B cell (primary cell): ENCODE data around the gene DCAF7. TPM values are rescaled to one million over a fixed set of nuclear protein-coding genes. Genes with fewer than 3 reads are reported as not detected.

Experiments
- ATAC-seq: fragments of 200-7000 bp; cut with Tn5 transposase; one replicate; pipeline ENCODE4 v1.10.0; 2021; ENCODE audit warnings: low read depth, mild to moderate bottlenecking, moderate number of reproducible peaks, moderate library complexity
- CTCF ChIA-PET: fragments of 350-600 bp; sonication (Branson Sonifier 250); formaldehyde crosslinking; loops from one replicate; lab custom pipeline; 2021; ENCODE audit warnings: antibody characterized with exemption, inconsistent platforms; lab: Charles Lee
- POLR2A ChIA-PET: fragments of 350-600 bp; sonication (Branson Sonifier 250); formaldehyde crosslinking; loops from one replicate; lab custom pipeline; 2021; ENCODE audit warnings: antibody characterized with exemption; lab: Charles Lee
- DNase-seq: peaks from one replicate; pipeline ENCODE4 v3.0.0; 2013
- H2AFZ ChIP-seq: 2 replicates; pipeline ENCODE4 v1.6.1; 2012; ENCODE audit warnings: mild to moderate bottlenecking, low read depth, low read length; ENCODE audit not compliant: insufficient read depth, poor library complexity, severe bottlenecking
- H3K27ac ChIP-seq, 2 donors: 1 replicate in 1 of 2; 2 replicates in 1 of 2; pipeline ENCODE4 v1.5.1; 2012 to 2013; ENCODE audit warnings: low read length in 2 of 2, mild to moderate bottlenecking in 2 of 2, moderate library complexity in 1 of 2
- H3K27me3 ChIP-seq, 4 experiments: fragments of 200-600 bp in 1 of 4; sonication (generic) in 1 of 4; replicated peaks in 1 of 4; 1 replicate in 2 of 4; 2 replicates in 2 of 4; pipeline versions ENCODE4 v1.6.1 to v1.7.0; 2013 to 2016; ENCODE audit warnings: low read length in 3 of 4, mild to moderate bottlenecking in 2 of 4, mixed read lengths in 1 of 4, moderate library complexity in 1 of 4; ENCODE audit not compliant: insufficient read depth in 4 of 4, control insufficient read depth in 3 of 4; ENCODE audit errors: control extremely low read depth in 1 of 4
- H3K36me3 ChIP-seq, 2 experiments: replicated peaks in 1 of 2; 1 replicate in 1 of 2; 2 replicates in 1 of 2; pipeline versions ENCODE4 v1.6.1 to v1.7.1; 2013; ENCODE audit warnings: low read length in 1 of 2; ENCODE audit not compliant: insufficient read depth in 2 of 2, control insufficient read depth in 1 of 2; ENCODE audit errors: control extremely low read depth in 1 of 2, extremely low read depth in 1 of 2
- H3K4me1 ChIP-seq, 2 donors: fragments of 200-600 bp in 1 of 2; sonication (generic) in 1 of 2; 1 replicate in 1 of 2; 2 replicates in 1 of 2; pipeline versions ENCODE4 v1.5.1 to v1.6.1; 2013 to 2017; ENCODE audit warnings: low read length in 2 of 2; ENCODE audit not compliant: control insufficient read depth in 2 of 2, insufficient read depth in 2 of 2
- H3K4me2 ChIP-seq: replicated peaks from 2 replicates; pipeline ENCODE3; 2012; ENCODE audit warnings: mild to moderate bottlenecking, low read depth, low read length; ENCODE audit not compliant: poor library complexity, severe bottlenecking
- H3K4me3 ChIP-seq, 5 experiments: fragments of 200-600 bp in 1 of 5; sonication (generic) in 1 of 5; 1 replicate in 3 of 5; 2 replicates in 2 of 5; pipeline versions ENCODE4 v1.5.1 to v1.7.0; 2011 to 2016; ENCODE audit warnings: low read length in 4 of 5, mild to moderate bottlenecking in 4 of 5, low read depth in 2 of 5, control low read depth in 1 of 5, moderate library complexity in 1 of 5; ENCODE audit not compliant: insufficient read depth in 1 of 5; ENCODE audit errors: control extremely low read depth in 1 of 5, extremely low read depth in 1 of 5
- H3K79me2 ChIP-seq: fragments of 200-600 bp; sonication (generic); one replicate; pipeline ENCODE4 v1.6.0; 2016; ENCODE audit warnings: low read length; ENCODE audit not compliant: control insufficient read depth, insufficient read depth
- H3K9ac ChIP-seq: fragments of 200-600 bp; sonication (generic); 2 replicates; pipeline ENCODE4 v1.6.1; 2017; ENCODE audit warnings: mild to moderate bottlenecking, low read length, moderate library complexity
- H3K9me3 ChIP-seq, 3 donors: one replicate each; pipeline versions ENCODE4 v1.6.1 to v1.7.1; 2013; ENCODE audit warnings: low read length in 2 of 3; ENCODE audit not compliant: control insufficient read depth in 2 of 3, insufficient read depth in 1 of 3; ENCODE audit errors: control extremely low read depth in 1 of 3
- H4K20me1 ChIP-seq: 2 replicates; pipeline ENCODE4 v1.6.0; 2012; ENCODE audit warnings: mild to moderate bottlenecking, low read length; ENCODE audit not compliant: insufficient read depth, control insufficient read depth, poor library complexity, severe bottlenecking
- H3K27ac Mint-ChIP-seq: one replicate; pipeline ENCODE4 v1.8.0; 2021; ENCODE audit warnings: mixed read lengths
- H3K27me3 Mint-ChIP-seq: one replicate; pipeline ENCODE4 v1.8.0; 2021; ENCODE audit warnings: mixed read lengths
- H3K4me1 Mint-ChIP-seq: one replicate; pipeline ENCODE4 v1.8.0; 2021; ENCODE audit warnings: mixed read lengths
- H3K4me3 Mint-ChIP-seq: one replicate; pipeline ENCODE4 v1.8.0; 2021; ENCODE audit warnings: mixed read lengths
- H3K9me3 Mint-ChIP-seq: one replicate; pipeline ENCODE4 v1.8.0; 2022; ENCODE audit warnings: mixed read lengths; ENCODE audit not compliant: insufficient read depth
- EZH2 ChIP-seq: IDR thresholded peaks from 2 replicates; pipeline ENCODE4 v1.6.1; 2012; ENCODE audit warnings: borderline replicate concordance, low read depth, mild to moderate bottlenecking, moderate library complexity, low read length; ENCODE audit not compliant: insufficient read depth, poor library complexity, severe bottlenecking
- WGBS: methylation state at CpG from one replicate; pipeline ENCODE4 v1.1.5; 2013; ENCODE audit warnings: missing lambda C conversion rate; ENCODE audit not compliant: insufficient coverage; 5-methylcytosine and 5-hydroxymethylcytosine counted together
- intact Hi-C: fragments of 100-400 bp; cut with micrococcal nuclease; formaldehyde crosslinking; loops from one replicate; pipeline ENCODE4 v1.10.0; 2022
- polyA plus RNA-seq: library from polyadenylated mRNA; depleted of rRNA; stranded (reverse); fragments of >200 nt; gene quantifications from 2 replicates; pipeline ENCODE4 v1.2.3, GENCODE V29; 2012
- total RNA-seq, 2 donors: library from RNA; stranded (reverse); fragments of 120-200 nt in 1 of 2; gene quantifications; 1 replicate in 1 of 2; 2 replicates in 1 of 2; pipeline versions ENCODE4 v1.2.3 to v1.2.4, GENCODE V29; 2013 to 2022
- TF ChIP-seq, protein P1 (sequence below): fragments of 200-600 bp; IDR thresholded peaks from one replicate; pipeline ENCODE4 v1.8.0; 2022; ENCODE audit warnings: antibody characterized with exemption, mild to moderate bottlenecking

DCAF7 gene
- total and polyA plus RNA-seq, 2 donors (not counting 1 experiment from before 2014, with no cell fraction given): 55.1 to 84.7 TPM

- Histone ChIP-seq H3K79me2 (no peaks in the 10 kb centered on the region), H3K4me1 (peaks cover 8 to 10% of the 10 kb centered on the region in 2 donors), H3K9me3 (no peaks in the 10 kb centered on the region), H3K27me3 (peaks cover 0 to 15% (median 8%) of the 10 kb centered on the region in 4 experiments), H3K9ac (no peak overlapping the region), H2AFZ (no peak overlapping the region), H3K36me3 (no peaks in the 10 kb centered on the region), H3K27ac (no peak overlapping the region), H4K20me1 (no peaks in the 10 kb centered on the region), H3K4me3 (no peak overlapping the region), H3K4me2 (no peak overlapping the region)
- ChIA-PET CTCF (no interaction called here), POLR2A (no interaction called here)
- Mint-ChIP-seq H3K9me3 (no peaks in the 10 kb centered on the region), H3K4me3 (no peak overlapping the region), H3K27me3 (peaks cover 22% of the 10 kb centered on the region), H3K4me1 (peaks cover 4% of the 10 kb centered on the region), H3K27ac (no peak overlapping the region)
- WGBS: 92% methylated on average over 20 of the region's 20 CpGs
- no peak for DNase-seq
- intact Hi-C loops: no loop called here
- ATAC-seq: no peak
- no peak for TF ChIP-seq EZH2
- TF ChIP-seq, protein P1, sequence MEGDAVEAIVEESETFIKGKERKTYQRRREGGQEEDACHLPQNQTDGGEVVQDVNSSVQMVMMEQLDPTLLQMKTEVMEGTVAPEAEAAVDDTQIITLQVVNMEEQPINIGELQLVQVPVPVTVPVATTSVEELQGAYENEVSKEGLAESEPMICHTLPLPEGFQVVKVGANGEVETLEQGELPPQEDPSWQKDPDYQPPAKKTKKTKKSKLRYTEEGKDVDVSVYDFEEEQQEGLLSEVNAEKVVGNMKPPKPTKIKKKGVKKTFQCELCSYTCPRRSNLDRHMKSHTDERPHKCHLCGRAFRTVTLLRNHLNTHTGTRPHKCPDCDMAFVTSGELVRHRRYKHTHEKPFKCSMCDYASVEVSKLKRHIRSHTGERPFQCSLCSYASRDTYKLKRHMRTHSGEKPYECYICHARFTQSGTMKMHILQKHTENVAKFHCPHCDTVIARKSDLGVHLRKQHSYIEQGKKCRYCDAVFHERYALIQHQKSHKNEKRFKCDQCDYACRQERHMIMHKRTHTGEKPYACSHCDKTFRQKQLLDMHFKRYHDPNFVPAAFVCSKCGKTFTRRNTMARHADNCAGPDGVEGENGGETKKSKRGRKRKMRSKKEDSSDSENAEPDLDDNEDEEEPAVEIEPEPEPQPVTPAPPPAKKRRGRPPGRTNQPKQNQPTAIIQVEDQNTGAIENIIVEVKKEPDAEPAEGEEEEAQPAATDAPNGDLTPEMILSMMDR: no peak
Measured at GRCh38 chr17:63533433-63534077, 16.7 kb upstream of the DCAF7 start.

DNA sequence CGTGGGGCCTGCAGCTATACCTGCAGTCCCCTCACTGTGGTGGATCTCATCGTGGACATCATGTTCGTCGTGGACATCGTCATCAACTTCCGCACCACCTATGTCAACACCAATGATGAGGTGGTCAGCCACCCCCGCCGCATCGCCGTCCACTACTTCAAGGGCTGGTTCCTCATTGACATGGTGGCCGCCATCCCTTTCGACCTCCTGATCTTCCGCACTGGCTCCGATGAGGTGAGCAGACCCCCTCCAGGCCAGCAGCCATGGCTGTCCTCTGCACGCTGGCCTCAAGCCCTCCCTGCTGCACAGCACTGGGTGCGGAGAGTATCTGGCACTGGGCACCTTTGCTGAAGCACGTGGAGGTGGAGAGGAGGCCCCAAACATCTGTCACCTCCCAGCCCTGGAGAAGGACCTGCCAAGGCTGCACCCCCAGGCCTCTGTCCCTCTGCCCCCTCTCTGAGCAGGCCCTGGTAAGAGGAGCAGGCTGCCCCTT, 16.2 kb upstream of the DCAF7 start:
- H3K4me3 Mint-ChIP-seq: no peak overlapping the region
- CTCF ChIA-PET: no interaction called here
- Histone ChIP-seq H3K4me1 (peaks cover 12% of the 10 kb centered on the region in 2 donors), H3K4me2 (no peak overlapping the region), H3K4me3 (no peak overlapping the region), H2AFZ (no peak overlapping the region), H3K27me3 (peaks cover 0 to 21% (median 11%) of the 10 kb centered on the region in 4 experiments), H3K9ac (no peak overlapping the region), H3K27ac (no peak overlapping the region), H3K9me3 (no peaks in the 10 kb centered on the region), H3K36me3 (no peaks in the 10 kb centered on the region), H4K20me1 (no peaks in the 10 kb centered on the region), H3K79me2 (no peaks in the 10 kb centered on the region)
- POLR2A ChIA-PET: no interaction called here
- no peak for ATAC-seq
- WGBS: 93% methylated on average over 17 of the region's 17 CpGs
- H3K4me1 Mint-ChIP-seq: peaks cover 5% of the 10 kb centered on the region
- DNase-seq: no peak
- H3K27me3 Mint-ChIP-seq: peaks cover 28% of the 10 kb centered on the region
- TF ChIP-seq EZH2: no peak
- TF ChIP-seq, protein P1: no peak
- H3K9me3 Mint-ChIP-seq: no peaks in the 10 kb centered on the region
- intact Hi-C loops: no loop called here
- no peak overlapping the region for H3K27ac Mint-ChIP-seq
